Amygdala (tissue), 56 donors: ENCODE results near the gene FAM227B.
"Not testable (repeated sequence)": the region's sequence is repeated elsewhere in the genome, so short reads cannot be mapped to it uniquely, and the experiment has no call there.

Experiments
- DNase-seq, 56 donors: peaks; one replicate each; lab custom pipeline; 2025; lab: John Stamatoyannopoulos, UW

The FAM227B gene

DNA sequence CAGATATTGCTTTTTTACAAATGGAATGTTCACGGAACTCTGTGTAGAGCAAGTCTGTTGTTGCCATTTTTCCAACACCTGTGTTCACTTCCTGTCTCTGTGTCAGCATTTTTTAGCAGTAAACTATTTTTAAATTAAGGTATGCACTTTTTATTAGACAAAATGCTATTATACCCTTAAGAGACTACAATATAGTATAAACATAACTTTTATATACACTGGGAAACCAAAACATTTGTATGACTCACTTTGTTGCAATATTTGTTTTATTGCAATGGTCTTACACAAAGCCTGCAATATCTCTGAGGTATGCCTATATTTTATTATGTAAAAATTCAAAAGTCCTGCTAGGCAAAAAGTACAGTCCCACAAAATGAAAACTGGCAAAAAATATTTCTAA is 237.4 kb downstream of the FAM227B start:
- DNase-seq: no peak

DNA sequence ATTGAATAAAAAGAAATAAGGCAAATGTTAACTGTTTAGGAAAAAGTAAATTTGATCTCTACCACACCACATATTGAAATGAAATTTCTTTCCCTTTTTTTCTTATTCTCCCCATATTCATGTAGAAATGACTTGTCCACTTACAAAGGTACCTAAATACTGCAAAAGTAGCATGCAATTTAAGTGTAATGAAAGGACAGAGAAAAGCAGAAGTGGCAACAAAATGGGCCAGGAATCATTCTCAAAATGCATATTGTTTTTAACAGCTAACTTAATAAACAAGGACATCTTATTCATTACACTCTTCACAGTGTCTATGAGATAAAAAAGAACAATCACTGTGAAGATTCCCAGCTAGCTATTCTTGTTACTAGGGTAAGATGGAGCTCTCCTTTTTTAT is 238.2 kb downstream of the FAM227B start:
- DNase-seq: no peak

- DNase-seq: no peak
Observed at GRCh38 chr15:49380912-49381311, 239.7 kb downstream of the FAM227B start.

DNA sequence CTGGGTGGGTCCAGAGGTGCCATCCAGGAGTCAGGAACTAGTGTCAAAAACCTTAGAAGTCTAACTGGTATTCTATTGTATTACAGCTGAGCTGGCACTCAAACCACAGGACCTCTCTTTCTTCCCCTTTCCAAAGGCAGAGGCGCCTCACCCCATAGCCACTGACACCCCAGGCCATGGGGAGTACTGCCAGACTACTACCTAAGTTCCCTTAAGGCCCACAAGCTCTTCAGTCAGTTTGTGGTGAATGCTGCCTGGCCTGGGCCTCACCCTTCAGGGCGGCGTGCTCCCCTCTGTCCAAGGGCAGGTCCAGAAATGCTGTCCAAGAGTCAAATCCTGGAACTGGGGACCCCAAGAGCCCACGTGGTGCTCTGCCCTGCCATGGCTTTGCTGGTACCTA is 240.6 kb downstream of the FAM227B start:
- no peak for DNase-seq

DNA sequence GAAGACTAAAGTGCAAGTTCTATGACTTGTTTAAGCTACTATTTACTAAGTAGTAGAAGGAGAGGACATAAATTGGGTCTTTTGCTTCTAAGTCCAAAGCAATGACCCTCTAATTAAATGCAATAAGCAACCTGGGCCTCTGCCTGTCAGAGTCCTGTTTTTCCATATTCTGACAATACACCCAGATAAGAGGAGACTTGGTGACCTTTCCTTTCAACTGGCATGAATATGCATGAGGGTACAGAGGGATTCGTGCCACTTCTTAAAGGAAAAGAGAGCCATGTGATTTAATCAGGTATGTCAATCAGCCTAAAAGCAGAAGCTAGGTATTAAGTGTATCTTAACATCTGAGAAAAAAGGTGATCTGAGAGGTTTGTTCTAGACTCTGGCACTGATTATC is 248.3 kb downstream of the FAM227B start:
- DNase-seq: no peak

DNA sequence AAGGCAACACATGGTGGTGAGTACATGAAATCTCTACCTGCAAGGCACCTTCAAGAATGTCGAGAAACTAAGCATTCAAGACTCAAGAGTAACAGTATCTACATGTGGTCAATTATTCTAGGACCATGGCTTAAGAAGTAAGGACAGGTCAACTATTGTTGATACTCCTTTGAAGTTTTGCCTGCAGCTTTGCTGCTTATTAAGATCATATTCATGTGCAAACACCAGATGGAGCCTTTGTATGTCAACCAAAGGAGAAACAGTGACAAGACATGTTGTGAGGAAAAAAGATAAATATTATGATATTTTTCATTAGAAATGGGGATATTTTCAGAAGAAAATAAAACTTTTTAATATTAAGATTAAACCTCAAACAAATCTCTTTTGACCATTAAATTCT is 249.8 kb downstream of the FAM227B start:
- no peak for DNase-seq

GRCh38 chr15:49366496-49366895 is 254.1 kb downstream of the FAM227B start:
- no peak for DNase-seq

DNA sequence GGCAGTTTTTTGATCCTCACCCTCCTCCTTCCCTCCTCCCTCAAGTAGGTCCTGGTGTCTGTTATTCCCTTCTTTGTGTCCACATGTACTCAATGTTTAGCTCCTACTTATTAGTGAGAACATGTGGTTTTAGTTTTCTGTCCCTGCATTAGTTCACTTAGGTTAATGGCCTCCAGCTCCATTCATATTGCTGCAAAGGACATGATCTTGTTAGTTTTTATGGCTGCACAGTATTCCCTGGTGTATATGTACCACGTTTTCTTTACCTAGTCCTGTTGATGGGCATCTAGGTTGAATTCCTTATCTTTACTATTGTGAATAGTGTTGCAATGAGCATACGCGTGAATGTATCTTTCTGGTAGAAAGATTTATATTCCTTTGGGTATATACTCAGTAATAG is 259.2 kb downstream of the FAM227B start:
- no peak for DNase-seq

- not testable (repeated sequence) for DNase-seq
Observed at GRCh38 chr15:49354439-49354838, 266.2 kb downstream of the FAM227B start.

- no peak for DNase-seq
Observed at GRCh38 chr15:49343546-49343945, 277.1 kb downstream of the FAM227B start.

- no peak for DNase-seq
Observed at GRCh38 chr15:49339656-49340055, 281.0 kb downstream of the FAM227B start.

- DNase-seq: no peak
Observed at GRCh38 chr15:49331951-49332350, 288.7 kb downstream of the FAM227B start.

- no peak for DNase-seq
Observed at GRCh38 chr15:49331442-49331841, 289.2 kb downstream of the FAM227B start.

- DNase-seq: no peak
Observed at GRCh38 chr15:49330166-49330565, 290.5 kb downstream of the FAM227B start.

DNA sequence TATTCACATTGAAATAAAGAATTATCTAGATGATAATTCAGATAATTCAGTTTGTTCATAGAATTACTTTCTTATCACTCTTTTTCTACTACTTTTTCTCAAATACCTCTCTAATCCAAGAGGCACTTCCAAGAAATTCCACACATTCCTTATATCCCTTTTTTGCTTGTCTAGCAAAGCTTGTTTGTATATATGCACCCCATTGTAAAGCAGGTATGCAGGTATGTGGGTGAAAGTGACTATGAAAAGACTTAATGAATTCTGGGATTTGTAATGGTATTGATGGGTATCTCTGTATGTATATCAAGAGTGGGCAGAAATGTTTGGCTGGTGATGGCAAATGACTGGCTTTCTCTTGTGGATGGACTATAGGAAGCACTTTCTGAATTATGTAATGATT is 291.7 kb downstream of the FAM227B start:
- no peak for DNase-seq

DNA sequence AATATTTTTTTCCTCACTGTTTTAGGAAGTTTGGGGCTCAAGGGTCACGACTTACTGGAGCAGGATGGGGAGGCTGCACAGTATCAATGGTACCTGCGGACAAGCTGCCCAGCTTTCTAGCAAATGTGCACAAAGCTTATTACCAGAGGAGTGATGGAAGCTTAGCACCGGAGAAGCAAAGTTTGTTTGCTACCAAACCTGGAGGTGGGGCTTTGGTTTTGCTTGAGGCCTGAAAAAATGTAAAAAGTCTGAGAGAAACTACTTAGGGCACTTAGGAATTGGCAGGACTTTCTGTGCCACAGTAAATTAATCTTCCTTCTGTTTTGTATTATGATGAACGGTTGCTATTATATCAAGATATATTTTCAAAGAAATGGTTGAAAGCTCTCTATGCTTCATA is 292.7 kb downstream of the FAM227B start:
- no peak for DNase-seq

GRCh38 chr15:49323207-49323606 is 297.4 kb downstream of the FAM227B start:
- DNase-seq: no peak

- no peak for DNase-seq
Observed at GRCh38 chr15:49320351-49320750, 300.3 kb downstream of the FAM227B start.

GRCh38 chr15:49315391-49315823 is 305.2 kb downstream of the FAM227B start:
- DNase-seq: no peak

DNA sequence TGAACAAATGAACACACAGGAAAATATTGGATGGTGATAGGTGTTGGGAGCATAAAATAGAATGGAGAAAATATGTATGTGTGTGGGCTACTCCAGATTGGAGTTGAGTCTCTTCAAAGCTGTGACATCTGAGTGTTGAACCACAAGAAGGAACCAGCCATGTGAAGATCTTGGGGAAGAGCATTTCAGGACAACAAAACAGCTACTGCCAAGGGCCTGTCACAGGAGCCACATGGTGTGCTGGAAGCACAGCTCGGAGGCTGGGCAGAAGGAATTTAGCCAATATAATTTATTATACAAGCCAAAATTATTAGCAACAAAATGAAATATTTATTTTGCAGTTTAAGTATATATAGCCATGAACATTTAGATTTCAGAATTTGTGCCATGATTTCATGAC is 305.9 kb downstream of the FAM227B start:
- DNase-seq: no peak

DNA sequence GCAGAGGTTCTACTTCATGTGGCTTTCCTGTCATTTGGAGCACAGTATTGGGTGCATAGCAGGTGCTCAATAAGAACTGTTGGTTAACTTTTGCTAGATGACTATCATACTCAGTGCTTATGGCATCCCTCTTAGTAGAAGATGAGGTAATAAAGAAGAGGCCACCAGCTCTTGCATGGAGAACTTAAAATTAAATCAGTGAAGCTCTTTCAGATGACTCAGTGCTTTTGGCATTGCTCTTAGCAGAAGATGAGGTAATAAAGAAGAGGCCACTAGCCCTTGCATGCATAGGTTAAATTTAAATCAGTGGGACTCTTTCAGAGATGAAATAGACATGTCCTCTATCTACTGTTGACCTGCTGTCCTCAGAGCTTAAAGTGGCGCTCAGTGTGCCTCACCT is 307.0 kb downstream of the FAM227B start:
- DNase-seq: no peak

- DNase-seq: no peak
Observed at GRCh38 chr15:49309889-49310288, 310.7 kb downstream of the FAM227B start.

DNA sequence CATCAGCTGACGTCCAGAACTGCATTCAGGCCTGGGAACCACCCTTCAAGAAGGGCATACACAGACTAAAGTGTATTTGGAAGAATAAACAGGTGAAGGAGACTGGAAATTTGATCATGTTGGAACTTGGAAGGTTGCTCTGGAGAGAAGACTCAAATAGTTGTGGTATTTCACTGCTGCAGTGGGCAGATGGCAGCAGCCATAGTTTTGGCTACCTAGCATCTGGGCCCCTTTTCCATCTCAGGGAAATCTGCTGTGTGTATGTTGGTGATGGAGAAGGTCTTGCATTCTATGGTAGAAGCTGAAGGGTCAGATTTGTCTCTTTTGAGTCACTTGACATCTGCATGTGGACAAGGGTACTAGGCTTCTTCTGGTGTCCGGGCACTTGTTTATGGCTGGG is 311.9 kb downstream of the FAM227B start:
- DNase-seq: no peak

DNA sequence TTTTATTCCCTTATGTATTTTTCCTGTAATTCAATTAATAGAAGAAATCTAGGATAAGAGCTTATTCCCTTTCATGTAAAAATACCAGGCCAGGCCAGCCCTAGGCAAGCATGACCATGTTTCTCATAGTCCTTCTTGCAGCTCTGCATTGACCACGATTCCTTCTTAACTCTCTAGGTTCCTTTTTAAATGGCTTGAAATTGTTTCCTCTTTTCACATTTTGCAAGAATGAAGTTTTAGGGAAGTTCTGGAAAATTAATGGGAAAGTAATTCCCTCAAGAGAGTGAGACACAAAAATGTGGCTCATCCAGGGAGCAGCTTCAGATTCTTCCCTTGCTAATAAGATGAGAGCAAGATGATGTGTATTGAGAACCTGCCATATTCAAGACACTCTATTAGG is 314.1 kb downstream of the FAM227B start:
- no peak for DNase-seq
